Hepatocyte (in vitro differentiated cells): ENCODE data around the gene KRT37.
"Not testable (repeated sequence)": the region's sequence is repeated elsewhere in the genome, so short reads cannot be mapped to it uniquely, and the experiment has no call there.

Experiments used
- EZH2phosphoT487 ChIP-seq: fragments of 200-600 bp; sonication (generic); IDR thresholded peaks from one replicate; pipeline ENCODE4 v1.6.1; 2018; ENCODE audit warnings: antibody characterized with exemption, mild to moderate bottlenecking, low read depth, moderate library complexity; ENCODE audit not compliant: unreplicated experiment, severe bottlenecking
- TF ChIP-seq, protein P1 (sequence below): fragments of 200-600 bp; sonication (generic); IDR thresholded peaks from 2 replicates; pipeline ENCODE4 v1.5.1; 2016; ENCODE audit warnings: antibody characterized with exemption, mild to moderate bottlenecking; ENCODE audit not compliant: poor library complexity

DNA sequence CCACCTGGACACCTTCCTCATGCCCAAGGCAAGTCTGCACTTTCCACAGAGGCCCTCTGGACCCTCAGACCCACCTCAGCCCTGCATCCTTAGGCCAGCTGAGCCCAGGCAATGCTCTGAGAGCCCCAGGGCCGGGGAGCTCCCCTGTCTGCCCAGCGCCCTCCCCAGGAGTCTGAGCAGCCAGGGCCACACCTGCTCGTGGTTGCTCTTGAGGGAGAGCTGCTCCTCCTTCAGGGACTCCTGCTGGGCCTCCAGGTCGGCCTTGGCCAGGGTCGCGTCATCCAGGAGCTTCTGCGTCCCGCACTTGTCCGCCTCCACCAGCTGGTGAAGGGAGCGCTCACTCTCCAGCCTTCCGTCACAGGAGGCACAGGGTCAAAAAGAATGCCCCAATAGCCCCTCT lies 1.8 kb downstream of the KRT37 start:
- TF ChIP-seq, protein P1, sequence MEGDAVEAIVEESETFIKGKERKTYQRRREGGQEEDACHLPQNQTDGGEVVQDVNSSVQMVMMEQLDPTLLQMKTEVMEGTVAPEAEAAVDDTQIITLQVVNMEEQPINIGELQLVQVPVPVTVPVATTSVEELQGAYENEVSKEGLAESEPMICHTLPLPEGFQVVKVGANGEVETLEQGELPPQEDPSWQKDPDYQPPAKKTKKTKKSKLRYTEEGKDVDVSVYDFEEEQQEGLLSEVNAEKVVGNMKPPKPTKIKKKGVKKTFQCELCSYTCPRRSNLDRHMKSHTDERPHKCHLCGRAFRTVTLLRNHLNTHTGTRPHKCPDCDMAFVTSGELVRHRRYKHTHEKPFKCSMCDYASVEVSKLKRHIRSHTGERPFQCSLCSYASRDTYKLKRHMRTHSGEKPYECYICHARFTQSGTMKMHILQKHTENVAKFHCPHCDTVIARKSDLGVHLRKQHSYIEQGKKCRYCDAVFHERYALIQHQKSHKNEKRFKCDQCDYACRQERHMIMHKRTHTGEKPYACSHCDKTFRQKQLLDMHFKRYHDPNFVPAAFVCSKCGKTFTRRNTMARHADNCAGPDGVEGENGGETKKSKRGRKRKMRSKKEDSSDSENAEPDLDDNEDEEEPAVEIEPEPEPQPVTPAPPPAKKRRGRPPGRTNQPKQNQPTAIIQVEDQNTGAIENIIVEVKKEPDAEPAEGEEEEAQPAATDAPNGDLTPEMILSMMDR = not testable (repeated sequence)
- TF ChIP-seq EZH2phosphoT487 = not testable (repeated sequence)
